RPMI8226 (cell line): ENCODE data around the gene NAPEPLD.
"Not testable (repeated sequence)": the region's sequence is repeated elsewhere in the genome, so short reads cannot be mapped to it uniquely, and the experiment has no call there.

Experiments used
- DNase-seq: peaks from one replicate; pipeline ENCODE4 v3.0.0-alpha.2; 2015

NAPEPLD gene

DNA sequence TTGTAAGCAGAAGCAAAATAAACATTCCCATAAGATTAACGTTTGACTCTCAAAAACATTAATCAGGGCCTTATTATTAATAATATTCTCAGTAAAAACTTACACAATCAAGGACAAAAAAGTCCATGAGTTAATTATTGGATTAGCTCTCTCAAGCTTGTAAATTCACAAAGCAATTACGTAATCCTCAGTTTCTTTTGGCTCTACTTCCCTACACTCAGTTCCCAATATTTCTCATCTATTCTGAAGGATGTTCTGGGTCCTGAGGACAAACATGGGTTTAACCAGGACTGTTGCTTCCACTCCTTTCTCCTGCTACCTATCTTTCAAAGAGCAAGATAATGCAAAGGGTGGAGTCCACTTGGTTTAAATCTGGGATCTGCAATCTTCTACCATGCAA, 89.4 kb downstream of the NAPEPLD start:
- no peak for DNase-seq

GRCh38 chr7:103058122-103058521, 90.8 kb downstream of the NAPEPLD start:
- DNase-seq, result no peak

DNA sequence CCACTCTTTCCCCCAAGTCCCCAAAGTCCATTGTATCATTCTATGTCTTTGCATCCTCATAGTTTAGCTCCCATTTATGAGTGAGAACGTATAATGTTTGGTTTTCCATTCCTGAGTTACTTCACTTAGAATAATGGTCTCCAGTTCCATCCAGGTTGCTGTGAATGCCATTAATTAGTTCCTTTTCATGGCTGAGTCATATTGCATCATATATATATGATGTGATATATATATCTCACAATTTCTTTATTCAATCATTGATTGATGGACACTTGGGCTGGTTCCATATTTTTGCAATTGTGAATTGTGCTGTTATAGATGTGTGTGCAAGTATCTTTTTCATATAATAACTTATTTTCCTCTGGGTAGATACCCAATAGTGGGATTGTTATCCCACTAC, 92.9 kb downstream of the NAPEPLD start:
- not testable (repeated sequence) for DNase-seq

GRCh38 chr7:103051519-103051918, 97.4 kb downstream of the NAPEPLD start:
- no peak for DNase-seq
